Measurements from ENCODE around the gene SAMD4A. TPM values are rescaled to one million over a fixed set of nuclear protein-coding genes. Genes with fewer than 3 reads are reported as not detected.

SAMD4A gene
- total RNA-seq, 2 donors from 2014 or later, result 1.9 to 8.0 TPM

- no peak overlapping the region for H3K4me3 Mint-ChIP-seq
- no peak overlapping the region for H3K27ac Mint-ChIP-seq
- no peak overlapping the region for H3K9ac ChIP-seq (ENCODE audit: extremely low read depth, low read length, poor library complexity, severe bottlenecking)
- no peaks in the 10 kb centered on the region for H3K27me3 Mint-ChIP-seq (ENCODE audit: insufficient read depth)
- no peaks in the 10 kb centered on the region for H3K4me1 ChIP-seq (ENCODE audit: control insufficient read depth, insufficient read depth, low read length)
- H3K4me1 Mint-ChIP-seq, result peaks cover 7% of the 10 kb centered on the region
- H3K9me3 ChIP-seq (ENCODE audit: control insufficient read depth, low read length), result no peaks in the 10 kb centered on the region
- H3K4me3 ChIP-seq (ENCODE audit: low read length), result no peak overlapping the region
- H3K36me3 Mint-ChIP-seq (ENCODE audit: low read depth), result peaks cover 16% of the 10 kb centered on the region
- 88% methylated on average over 2 of the region's 2 CpGs; no CpG with 5 or more reads in 1 of the 2 experiments for WGBS, 2 experiments (ENCODE audit: insufficient coverage in 1 of 2, insufficient read length in 1 of 2)
- DNase-seq, result no peak
- H3K9me3 Mint-ChIP-seq, result no peaks in the 10 kb centered on the region
- peaks cover 42% of the 10 kb centered on the region for H3K36me3 ChIP-seq (ENCODE audit: control insufficient read depth, insufficient read depth, low read length)
- no peak overlapping the region for H3K27ac ChIP-seq (ENCODE audit: low read depth, low read length)
- no peaks in the 10 kb centered on the region for H3K27me3 ChIP-seq (ENCODE audit: control insufficient read depth, insufficient read depth, low read length, poor library complexity, severe bottlenecking)
- TF ChIP-seq, protein P1, sequence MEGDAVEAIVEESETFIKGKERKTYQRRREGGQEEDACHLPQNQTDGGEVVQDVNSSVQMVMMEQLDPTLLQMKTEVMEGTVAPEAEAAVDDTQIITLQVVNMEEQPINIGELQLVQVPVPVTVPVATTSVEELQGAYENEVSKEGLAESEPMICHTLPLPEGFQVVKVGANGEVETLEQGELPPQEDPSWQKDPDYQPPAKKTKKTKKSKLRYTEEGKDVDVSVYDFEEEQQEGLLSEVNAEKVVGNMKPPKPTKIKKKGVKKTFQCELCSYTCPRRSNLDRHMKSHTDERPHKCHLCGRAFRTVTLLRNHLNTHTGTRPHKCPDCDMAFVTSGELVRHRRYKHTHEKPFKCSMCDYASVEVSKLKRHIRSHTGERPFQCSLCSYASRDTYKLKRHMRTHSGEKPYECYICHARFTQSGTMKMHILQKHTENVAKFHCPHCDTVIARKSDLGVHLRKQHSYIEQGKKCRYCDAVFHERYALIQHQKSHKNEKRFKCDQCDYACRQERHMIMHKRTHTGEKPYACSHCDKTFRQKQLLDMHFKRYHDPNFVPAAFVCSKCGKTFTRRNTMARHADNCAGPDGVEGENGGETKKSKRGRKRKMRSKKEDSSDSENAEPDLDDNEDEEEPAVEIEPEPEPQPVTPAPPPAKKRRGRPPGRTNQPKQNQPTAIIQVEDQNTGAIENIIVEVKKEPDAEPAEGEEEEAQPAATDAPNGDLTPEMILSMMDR (conservative IDR thresholded peaks at IDR 0.05), result no peak
These were observed 38.0 kb upstream of the SAMD4A start for GRCh38 chr14:54528973-54529372.

DNA sequence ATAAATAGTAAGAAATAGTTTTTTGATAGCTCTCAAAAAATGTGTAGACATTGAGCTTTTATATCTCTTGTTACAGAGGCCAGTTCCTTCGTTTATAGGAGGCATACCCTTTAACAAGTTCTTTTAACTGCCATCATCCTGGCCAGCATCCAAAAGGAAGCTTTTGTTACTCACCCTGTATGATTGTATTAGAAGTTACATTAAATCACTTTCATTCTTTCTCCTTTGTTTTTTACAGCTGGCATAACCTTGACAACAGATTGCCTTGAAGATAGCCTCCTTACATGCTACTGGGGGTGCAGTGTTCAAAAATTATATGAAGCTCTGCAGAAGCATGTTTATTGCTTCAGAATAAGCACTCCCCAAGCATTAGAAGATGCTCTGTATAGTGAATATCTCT is 37.1 kb upstream of the SAMD4A start:
- DNase-seq, result no peak
- H3K4me1 ChIP-seq (ENCODE audit: control insufficient read depth, insufficient read depth, low read length), result no peaks in the 10 kb centered on the region
- H3K27me3 Mint-ChIP-seq (ENCODE audit: insufficient read depth), result no peaks in the 10 kb centered on the region
- no peak overlapping the region for H3K27ac ChIP-seq (ENCODE audit: low read depth, low read length)
- H3K9me3 Mint-ChIP-seq, result no peaks in the 10 kb centered on the region
- no peaks in the 10 kb centered on the region for H3K27me3 ChIP-seq (ENCODE audit: control insufficient read depth, insufficient read depth, low read length, poor library complexity, severe bottlenecking)
- H3K9me3 ChIP-seq (ENCODE audit: control insufficient read depth, low read length), result no peaks in the 10 kb centered on the region
- H3K4me3 Mint-ChIP-seq, result no peak overlapping the region
- no peak overlapping the region for H3K4me3 ChIP-seq (ENCODE audit: low read length)
- no peak overlapping the region for H3K27ac Mint-ChIP-seq
- H3K4me1 Mint-ChIP-seq, result peaks cover 7% of the 10 kb centered on the region
- TF ChIP-seq, protein P1 (conservative IDR thresholded peaks at IDR 0.05), result no peak
- H3K9ac ChIP-seq (ENCODE audit: extremely low read depth, low read length, poor library complexity, severe bottlenecking), result no peak overlapping the region
- 100% methylated on average over 1 of the region's 1 CpG; no CpG with 5 or more reads in 1 of the 2 experiments for WGBS, 2 experiments (ENCODE audit: insufficient coverage in 1 of 2, insufficient read length in 1 of 2)
- peaks cover 37% of the 10 kb centered on the region for H3K36me3 ChIP-seq (ENCODE audit: control insufficient read depth, insufficient read depth, low read length)
- H3K36me3 Mint-ChIP-seq (ENCODE audit: low read depth), result peaks cover 13% of the 10 kb centered on the region

DNA sequence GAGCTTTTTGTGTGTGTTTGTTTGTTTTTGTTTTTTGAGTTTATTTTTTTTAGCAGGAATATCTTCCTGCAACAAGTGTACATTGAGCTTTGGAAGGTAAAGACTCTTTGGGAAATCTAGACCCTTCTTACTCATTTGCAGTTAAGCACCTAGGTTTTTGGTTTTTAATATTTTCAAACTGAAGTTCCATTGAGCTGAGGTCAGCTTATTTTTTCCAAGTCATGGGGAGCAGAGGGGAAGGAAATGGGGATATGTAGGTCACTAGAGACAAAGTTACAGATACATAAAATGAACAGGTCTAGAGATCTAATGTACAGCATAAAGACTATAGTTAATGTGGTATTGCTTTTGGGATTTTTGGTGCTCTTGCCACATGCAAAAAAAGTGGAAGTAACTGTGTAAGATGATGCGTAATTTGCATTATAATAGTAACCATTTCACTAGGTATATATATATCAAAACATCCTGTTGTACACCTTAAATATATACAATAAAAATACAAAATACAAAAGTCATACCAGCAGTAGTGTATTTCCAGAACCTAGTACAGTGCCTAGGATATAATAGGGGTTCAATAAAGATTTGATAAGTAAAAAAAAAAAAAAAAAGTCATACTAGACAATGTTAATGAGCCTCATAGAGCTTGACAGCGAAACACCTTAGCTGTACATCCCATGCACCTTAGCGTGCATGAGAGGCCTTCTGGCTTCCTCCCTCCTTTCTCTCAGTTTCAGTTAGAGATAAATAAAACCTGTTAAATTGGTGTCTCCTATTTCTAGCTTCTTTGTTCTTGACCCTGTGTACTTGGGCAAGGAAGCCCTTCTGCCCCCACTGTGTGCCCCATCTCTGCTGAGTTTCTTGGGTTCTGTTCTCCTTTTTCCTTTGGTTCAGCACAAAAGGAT is 34.6 kb upstream of the SAMD4A start:
- 93 to 100% methylated on average over 2 of the region's 3 CpGs for WGBS, 2 experiments (ENCODE audit: insufficient coverage in 1 of 2, insufficient read length in 1 of 2)
- H3K36me3 ChIP-seq (ENCODE audit: control insufficient read depth, insufficient read depth, low read length), result peaks cover 25% of the 10 kb centered on the region
- H3K4me3 ChIP-seq (ENCODE audit: low read length), result no peak overlapping the region
- no peaks in the 10 kb centered on the region for H3K27me3 Mint-ChIP-seq (ENCODE audit: insufficient read depth)
- H3K27ac ChIP-seq (ENCODE audit: low read depth, low read length), result no peak overlapping the region
- peak overlapping the region; percentile 85 for H3K27ac Mint-ChIP-seq
- no peak overlapping the region for H3K4me3 Mint-ChIP-seq
- DNase-seq, result no peak
- TF ChIP-seq, protein P1 (conservative IDR thresholded peaks at IDR 0.05), result no peak
- H3K9ac ChIP-seq (ENCODE audit: extremely low read depth, low read length, poor library complexity, severe bottlenecking), result no peak overlapping the region
- peaks cover 14% of the 10 kb centered on the region for H3K4me1 Mint-ChIP-seq
- H3K4me1 ChIP-seq (ENCODE audit: control insufficient read depth, insufficient read depth, low read length), result no peaks in the 10 kb centered on the region
- H3K9me3 Mint-ChIP-seq, result no peaks in the 10 kb centered on the region
- H3K36me3 Mint-ChIP-seq (ENCODE audit: low read depth), result peaks cover 9% of the 10 kb centered on the region
- no peaks in the 10 kb centered on the region for H3K9me3 ChIP-seq (ENCODE audit: control insufficient read depth, low read length)
- no peaks in the 10 kb centered on the region for H3K27me3 ChIP-seq (ENCODE audit: control insufficient read depth, insufficient read depth, low read length, poor library complexity, severe bottlenecking)
